Lower leg skin (tissue), 3 donors: Measurements from ENCODE around the gene IL10RB.

Experiments
- POLR2A ChIP-seq, 2 donors: fragments of 450-650 bp; IDR thresholded peaks; one replicate each; pipeline ENCODE4 v1.6.1; 2016 to 2017; ENCODE audit warnings: antibody characterized with exemption in 2 of 2, mild to moderate bottlenecking in 1 of 2, moderate library complexity in 1 of 2
- TF ChIP-seq, protein P1 (sequence below), 3 donors: fragments of 450-650 bp; IDR thresholded peaks; one replicate each; pipeline ENCODE4 v1.5.1; 2016; ENCODE audit warnings: antibody characterized with exemption in 3 of 3, mild to moderate bottlenecking in 3 of 3, moderate library complexity in 2 of 3

DNA sequence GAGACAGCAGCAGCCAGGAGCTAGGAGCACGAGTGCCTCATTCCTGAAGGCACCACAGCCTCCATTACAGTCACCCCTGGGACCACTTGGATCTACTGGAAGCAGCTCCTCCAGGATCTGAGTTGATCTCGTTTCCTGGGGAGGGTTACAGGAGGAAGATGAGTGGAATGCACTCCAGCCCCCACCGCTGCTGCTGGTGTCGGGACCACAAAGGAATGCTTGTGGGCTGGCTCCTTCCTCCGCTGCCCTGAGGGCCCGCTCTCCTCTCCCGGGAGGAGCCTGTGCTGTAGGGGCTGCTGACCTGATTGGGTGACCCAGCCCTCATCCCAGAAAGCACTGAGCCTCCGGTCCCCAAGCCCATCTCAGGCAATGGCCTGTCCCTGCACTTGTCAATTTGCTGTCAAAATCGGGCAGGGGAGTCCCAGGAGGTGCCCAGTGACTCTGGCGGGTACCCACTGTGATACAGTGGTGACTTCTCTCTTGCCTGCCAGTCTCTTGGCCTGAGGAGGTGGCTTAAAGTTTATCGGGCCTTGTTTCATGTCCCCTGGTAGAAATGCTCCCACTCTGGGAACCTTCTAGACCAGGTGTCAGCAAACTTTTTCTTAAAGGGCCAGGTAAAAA lies 23.1 kb downstream of the IL10RB start:
- TF ChIP-seq POLR2A (IDR thresholded peaks at IDR 0.05), result no peak
- TF ChIP-seq, protein P1, sequence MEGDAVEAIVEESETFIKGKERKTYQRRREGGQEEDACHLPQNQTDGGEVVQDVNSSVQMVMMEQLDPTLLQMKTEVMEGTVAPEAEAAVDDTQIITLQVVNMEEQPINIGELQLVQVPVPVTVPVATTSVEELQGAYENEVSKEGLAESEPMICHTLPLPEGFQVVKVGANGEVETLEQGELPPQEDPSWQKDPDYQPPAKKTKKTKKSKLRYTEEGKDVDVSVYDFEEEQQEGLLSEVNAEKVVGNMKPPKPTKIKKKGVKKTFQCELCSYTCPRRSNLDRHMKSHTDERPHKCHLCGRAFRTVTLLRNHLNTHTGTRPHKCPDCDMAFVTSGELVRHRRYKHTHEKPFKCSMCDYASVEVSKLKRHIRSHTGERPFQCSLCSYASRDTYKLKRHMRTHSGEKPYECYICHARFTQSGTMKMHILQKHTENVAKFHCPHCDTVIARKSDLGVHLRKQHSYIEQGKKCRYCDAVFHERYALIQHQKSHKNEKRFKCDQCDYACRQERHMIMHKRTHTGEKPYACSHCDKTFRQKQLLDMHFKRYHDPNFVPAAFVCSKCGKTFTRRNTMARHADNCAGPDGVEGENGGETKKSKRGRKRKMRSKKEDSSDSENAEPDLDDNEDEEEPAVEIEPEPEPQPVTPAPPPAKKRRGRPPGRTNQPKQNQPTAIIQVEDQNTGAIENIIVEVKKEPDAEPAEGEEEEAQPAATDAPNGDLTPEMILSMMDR (IDR thresholded peaks at IDR 0.05), result no peak
